Occipital lobe (tissue), 2 donors: Measurements from ENCODE around the gene GNG14. TPM values are rescaled to one million over a fixed set of nuclear protein-coding genes. Genes with fewer than 3 reads are reported as not detected.
"Not testable (repeated sequence)": the region's sequence is repeated elsewhere in the genome, so short reads cannot be mapped to it uniquely, and the experiment has no call there.

ENCODE experiments used
- DNase-seq: peaks from one replicate; lab custom pipeline; 2025; lab: John Stamatoyannopoulos, UW
- total RNA-seq: library from RNA; depleted of rRNA; stranded (reverse); fragments of >200 nt; gene quantifications from one replicate; pipeline ENCODE4 v1.2.3, GENCODE V29; 2014

The GNG14 gene
- not detected for total RNA-seq

GRCh38 chr19:12687496-12688196, at the start of gene GNG14:
Gene GNG14 (plus strand): TSS chr19:12687998. CDS start chr19:12688049, 51 bp downstream.
- no peak for DNase-seq

GRCh38 chr19:12638611-12639182, 49.1 kb upstream of the GNG14 start:
- no peak for DNase-seq

DNA sequence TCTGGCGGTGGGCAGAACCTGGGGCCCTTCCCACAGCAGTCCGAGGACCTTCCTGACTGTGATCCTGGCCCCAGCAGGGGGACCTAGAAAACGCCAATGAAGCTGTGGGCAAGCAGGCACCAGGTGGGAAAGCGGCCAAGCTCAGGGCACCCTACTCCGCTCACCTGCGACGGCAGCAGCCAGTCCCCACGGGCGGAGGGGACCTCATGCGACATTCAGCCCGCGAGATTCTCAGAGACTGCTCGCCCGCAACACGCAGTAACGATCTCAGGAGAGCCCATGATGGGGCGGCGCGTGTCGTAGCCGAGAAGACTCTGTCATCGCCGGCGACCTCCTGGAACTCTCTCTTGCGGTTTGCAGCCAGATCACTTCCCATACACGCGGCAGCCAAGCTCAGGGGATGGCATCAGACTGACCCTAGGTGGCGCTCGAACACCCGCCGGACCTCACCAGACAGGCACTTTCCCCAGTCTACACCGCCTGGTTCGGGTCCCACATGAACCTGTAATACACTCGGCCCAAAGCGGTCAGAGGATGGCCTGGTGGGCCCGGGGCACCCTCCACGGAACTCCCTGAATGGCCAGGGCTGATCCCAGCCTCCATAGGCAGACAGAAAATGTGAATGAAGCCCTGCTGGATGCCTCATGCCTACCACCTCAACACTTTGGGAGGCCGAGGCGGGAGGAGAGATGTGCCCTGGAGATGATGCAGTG, 47.7 kb upstream of the GNG14 start:
- peak; percentile 44 for DNase-seq

GRCh38 chr19:12641456-12641855, 46.3 kb upstream of the GNG14 start:
- DNase-seq, result no peak

- no peak for DNase-seq
Observed at GRCh38 chr19:12642506-12642905, 45.3 kb upstream of the GNG14 start.

DNA sequence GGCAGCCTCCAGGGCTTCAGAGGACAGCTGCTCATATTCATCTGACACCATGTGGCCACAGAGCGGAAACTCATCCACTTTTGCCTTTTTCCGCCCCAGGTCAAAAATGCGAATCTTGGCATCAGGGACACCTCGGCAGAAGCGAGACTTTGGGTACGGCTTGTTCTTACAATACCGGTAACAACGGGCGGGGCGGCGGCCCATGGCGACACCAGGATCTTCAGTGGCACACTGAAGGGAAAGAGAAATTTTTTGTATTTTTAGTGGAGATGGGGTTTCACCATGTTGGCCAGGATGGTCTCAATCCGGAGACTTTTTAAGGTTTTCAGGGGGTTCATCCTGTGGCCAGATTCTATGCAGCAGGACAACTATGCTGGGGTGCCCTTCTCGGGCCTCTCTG, 44.1 kb upstream of the GNG14 start:
- DNase-seq, result not testable (repeated sequence)

GRCh38 chr19:12646551-12646950, 41.2 kb upstream of the GNG14 start:
- no peak for DNase-seq

- no peak for DNase-seq
Observed at GRCh38 chr19:12647047-12647446, 40.8 kb upstream of the GNG14 start.

DNA sequence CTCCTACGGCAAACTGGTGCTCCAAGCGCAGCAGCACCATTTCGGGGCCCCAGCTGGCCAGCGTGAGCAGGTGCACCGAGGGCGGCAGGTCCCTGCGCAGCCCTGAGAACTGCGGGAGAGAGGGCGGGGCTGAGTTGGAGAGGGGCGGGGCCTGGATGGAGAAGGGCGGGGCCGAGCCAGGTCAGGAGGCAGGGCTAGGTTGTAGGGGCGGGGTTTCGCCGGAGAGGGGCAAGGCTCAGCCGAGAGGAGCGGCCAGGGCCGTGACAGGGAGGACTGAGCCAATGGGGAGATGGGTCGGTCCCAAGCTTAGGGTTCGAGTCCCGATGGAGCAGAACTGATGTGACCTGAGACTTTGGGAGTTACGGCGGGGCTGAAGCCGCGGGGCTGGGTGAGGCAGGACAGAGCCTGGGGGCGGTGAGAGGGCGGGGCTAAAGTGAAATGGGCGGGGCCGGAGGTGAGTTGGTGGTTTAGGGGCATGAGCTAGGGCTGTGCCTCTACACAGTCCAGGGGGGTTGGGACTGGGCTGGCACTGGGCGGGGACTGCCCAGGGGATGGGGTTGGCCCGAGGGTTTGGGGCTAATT, 40.2 kb upstream of the GNG14 start:
- DNase-seq, result no peak

- no peak for DNase-seq
Observed at GRCh38 chr19:12648088-12648487, 39.7 kb upstream of the GNG14 start.

DNA sequence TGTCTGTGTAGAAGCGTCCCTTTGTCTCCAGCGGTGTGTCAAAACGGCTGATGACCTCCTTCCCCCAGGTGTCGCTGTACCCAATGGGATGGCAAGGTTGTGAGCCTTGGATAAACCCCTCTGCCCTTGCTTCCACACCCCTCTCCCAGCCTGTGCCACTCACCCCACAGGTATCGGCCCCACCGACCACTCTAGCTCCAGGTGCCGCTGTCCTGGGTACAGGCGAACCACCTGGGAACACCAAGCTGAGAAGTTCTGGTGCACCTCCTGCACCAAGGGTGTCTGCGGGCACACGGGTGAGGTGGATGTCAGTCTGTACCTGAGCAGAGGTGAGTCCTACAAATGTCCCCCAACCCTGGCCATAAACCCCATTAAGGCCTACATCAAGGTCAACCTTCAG, 37.9 kb upstream of the GNG14 start:
- no peak for DNase-seq

DNA sequence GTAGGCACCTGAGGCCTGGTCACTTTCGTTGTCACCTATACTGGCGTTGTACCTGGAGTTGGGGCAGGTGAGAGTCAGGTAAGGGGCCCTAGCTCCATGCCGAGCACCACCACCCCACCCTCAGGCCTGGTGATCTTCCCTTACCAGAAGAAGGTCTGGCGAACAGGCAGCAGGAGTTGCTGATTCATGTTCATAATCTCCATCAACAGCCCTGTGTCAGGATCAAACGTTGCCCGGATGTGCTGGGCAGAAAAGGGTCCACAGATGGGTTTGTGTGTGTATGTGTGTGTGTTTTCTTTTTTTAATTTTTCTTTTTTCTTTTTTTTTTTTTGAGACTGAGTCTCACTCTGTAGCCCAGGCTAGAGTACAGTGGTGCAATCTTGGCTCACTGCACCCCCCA, 35.6 kb upstream of the GNG14 start:
- DNase-seq, result no peak

DNA sequence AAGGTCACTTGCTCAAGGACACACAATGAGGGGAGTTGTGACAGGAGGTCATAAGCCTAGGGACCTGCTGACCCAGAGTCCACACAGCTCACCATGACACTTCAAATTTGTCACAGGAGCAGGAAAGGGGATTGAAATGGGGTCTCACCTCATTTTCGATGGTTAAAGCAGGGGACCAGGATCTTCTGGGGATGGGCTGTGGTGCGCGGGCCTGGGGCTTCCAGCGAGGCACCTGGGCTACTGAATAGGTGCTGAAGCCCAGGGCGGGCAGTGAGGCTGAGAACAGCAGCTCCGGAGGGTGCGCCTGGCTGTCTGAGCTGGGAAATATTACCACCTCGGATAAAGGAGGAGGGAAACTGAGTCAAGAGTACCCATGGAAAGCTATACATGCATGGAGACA, 32.3 kb upstream of the GNG14 start:
- DNase-seq, result no peak

GRCh38 chr19:12656899-12657571, 30.8 kb upstream of the GNG14 start:
- DNase-seq, result no peak

DNA sequence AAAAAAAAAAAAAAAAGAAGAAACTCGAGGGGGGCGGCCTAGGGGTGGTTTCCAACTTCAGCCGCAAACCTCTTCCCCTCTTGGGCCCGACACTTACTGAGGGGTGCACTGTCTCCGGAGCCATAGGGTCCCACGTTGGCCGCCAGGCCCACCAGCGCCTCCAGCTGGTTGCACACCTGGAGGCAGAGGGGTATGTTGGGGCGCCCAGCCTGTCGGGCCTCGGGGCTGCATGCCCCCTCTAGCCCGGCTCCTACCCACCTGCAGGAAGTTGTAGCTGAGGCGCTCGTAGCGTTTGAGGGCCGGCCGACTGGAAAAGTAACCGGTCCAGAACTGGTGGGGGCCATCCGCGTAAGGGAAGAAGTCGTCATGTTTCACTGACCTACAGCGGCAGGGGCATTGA, 29.8 kb upstream of the GNG14 start:
- DNase-seq, result no peak

- no peak for DNase-seq
Observed at GRCh38 chr19:12660980-12661379, 26.8 kb upstream of the GNG14 start.

DNA sequence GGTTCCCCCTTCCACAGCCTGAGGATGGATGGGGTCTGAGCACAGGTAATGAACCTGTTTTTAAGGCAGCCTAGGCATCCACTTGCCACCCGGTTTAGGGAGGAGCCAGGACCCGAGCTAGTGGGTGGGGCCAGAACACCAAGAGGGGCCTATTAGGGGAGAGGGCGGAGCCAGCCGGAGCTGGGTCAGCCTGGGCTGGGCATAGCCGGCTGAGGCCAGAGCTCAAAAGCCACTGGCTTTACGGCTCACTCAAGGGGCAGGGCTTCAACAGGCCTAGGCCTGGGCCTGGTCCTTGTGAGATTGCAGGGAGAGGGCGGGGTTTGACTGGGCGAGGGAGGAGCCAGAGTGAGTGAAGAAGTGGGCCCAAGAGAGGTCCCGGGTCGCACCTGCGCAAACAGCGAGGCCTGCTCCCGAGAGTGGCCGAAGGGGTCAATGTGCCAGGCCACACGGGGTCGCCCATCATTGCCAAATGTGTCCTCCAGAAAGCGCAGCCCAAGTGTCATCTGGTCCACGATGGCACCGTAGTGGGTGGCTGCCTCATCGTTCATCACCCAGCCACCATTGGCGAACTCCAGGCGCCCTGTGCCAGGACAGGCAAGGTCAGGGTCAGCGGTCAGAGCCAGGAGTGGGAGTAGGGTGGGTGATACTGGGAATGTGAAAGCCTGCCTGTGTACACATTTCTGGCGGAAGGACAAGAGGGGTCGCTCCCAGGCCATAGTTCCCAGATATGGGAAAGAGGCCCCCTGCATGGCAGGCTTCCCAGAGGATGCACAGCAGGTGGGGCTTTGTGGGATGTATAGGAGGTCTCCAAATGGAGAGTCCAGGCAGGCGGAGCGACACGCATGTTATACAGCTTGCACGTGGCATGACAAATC, 23.2 kb upstream of the GNG14 start:
- no peak for DNase-seq

DNA sequence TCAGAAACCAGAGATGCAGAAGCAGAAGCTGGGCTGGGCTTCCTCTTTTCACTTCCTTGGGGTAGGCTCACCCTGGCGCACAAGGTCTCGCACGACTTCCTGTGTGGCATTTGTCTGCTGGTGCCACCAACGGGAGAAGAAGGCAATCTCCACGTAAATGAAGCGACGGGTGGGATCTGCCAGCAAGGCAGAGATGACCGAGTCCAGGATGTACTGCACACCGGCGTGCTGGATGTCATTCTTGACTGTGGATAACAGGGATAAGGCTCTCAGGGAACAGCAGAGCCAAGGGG, 22.6 kb upstream of the GNG14 start:
- DNase-seq, result no peak

- DNase-seq, result no peak
Observed at GRCh38 chr19:12665671-12666264, 22.0 kb upstream of the GNG14 start.

DNA sequence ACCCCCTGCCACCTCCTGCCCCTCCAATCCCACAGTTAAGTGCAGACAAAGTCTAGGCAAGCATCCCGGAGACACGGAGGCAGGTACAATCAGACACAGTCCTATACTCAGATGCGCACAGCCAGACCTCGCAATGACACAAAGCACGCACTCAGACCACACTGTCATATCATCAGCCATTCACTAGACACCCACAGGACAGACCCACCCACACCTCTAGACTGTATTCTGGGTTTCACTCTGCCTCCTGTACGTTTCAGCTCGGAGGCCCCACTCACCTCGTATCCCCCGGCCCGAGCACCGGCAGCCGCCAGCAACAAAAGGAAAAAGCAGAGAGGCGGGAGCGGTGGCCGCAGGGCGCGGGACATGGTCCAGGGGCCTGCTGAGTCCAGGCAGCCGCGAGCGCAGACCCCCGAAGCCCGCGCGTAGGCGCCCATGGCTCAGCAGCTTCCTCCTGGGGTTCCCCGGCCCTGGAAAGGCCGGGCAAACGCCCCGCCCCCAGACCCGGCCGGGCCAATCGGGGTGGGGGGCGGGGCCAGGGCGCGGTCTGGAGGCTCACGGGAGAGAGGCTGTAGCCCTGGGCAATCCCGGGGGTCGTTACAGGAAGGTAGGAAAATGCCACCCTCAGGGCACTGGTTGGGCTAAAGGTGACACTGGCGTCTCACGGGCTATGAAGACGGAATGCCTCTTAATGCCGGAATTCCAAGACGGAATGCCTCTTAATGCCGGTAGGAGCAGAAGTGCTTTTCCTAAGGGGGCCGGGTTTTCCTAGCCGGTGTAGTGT, 21.3 kb upstream of the GNG14 start, which contains the start of the genes MAN2B1 and WDR83:
TSS of gene MAN2B1 (minus strand) at position 478 of the 784 bp plus-strand sequence. CDS start at position 437, 41 bp downstream.
TSS of gene WDR83 (plus strand) at position 543 of the 784 bp plus-strand sequence. CDS start 2,984 bp downstream, outside the sequence.
- DNase-seq, result peak; percentile 69
